Measurements from ENCODE around the gene SPTLC3.

The SPTLC3 gene

DNA sequence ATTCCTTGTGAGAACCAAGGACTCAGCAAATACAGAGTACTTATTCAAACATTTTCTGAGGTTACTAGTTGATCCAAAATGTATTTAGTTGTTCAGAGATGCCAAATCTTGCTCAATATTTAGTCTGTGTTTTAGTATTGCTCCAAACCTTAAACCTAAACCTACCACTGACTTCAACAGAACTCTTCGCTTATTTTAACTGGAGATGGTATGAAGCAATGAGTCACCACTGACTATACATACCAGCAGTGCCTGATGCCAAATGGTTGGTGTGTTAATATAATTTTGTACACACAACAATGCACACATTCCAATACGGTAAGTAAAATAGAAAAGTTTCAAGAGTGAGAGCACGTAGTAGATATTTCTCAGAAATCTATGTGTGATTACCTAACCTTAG lies 1.9 kb upstream of the SPTLC3 start:
- no peak overlapping the region for H3K4me3 ChIP-seq (ENCODE audit: low read length)
- peak; percentile 54 for DNase-seq (ENCODE audit: low read depth)
- no peak for TF ChIP-seq CTCF (conservative IDR thresholded peaks at IDR 0.05; ENCODE audit: low read length)

DNA sequence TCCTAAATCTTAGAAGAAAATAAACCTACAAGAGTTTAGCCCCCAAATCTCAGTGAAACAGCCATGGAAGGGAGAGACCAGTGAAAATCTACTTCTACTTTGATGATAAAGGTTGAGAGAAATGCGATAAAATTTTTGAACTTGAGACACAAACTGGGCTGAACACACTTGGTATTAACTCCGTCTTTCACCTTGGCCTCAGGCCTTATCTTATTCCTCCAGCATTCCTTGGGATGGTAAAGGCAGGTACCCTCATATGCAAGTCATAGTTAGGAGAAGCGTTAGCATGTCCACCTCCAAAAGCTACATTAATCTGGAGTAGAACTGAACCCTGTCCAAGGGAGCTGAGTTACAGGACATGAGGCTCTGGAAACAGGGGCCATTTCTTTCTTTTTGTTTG lies 1.2 kb upstream of the SPTLC3 start:
- no peak for DNase-seq (ENCODE audit: low read depth)
- H3K4me3 ChIP-seq (ENCODE audit: low read length) = no peak overlapping the region
- TF ChIP-seq CTCF (conservative IDR thresholded peaks at IDR 0.05; ENCODE audit: low read length) = no peak

DNA sequence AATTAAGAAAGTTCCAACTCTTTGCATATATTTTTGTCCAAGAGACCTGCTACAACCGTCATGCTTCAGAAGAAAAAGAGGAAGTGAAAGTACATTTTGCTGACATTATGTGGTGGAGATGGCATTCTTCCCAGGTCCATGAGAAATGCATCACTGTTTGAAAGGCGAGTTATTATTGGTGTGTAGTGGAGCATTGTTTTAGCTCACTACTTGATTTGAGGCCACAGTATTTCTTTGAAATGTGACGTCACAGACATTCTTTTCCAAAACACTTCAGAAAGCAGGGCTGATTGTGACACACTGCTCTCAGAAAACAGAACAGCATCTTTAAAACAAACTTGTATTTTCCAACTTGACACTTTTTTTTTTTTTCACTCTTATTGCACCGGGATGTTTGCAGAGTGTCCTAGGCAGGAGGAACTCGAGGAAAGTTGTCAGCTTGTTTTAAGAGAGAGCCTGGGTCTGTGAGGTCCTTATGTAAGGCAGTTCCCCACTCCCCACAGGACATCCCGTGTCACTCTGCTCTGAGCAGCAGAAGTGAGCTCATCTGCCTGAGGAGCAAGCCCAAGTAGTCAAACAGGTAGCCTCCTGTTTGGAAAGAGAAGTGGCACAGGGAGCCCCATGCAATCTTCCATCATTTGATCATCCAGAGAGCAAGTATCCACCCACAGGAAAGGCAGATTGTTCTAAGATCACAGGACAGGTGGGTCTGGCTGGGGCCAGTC lies 1.1 kb downstream of the SPTLC3 start:
- H3K4me3 ChIP-seq (ENCODE audit: low read length) = peak overlapping the region; percentile 55
- peak; percentile 92 for DNase-seq (ENCODE audit: low read depth)
- no peak for TF ChIP-seq CTCF (conservative IDR thresholded peaks at IDR 0.05; ENCODE audit: low read length)

GRCh38 chr20:13012886-13013285 lies 4.1 kb downstream of the SPTLC3 start:
- H3K4me3 ChIP-seq (ENCODE audit: low read length) = no peak overlapping the region
- TF ChIP-seq CTCF (conservative IDR thresholded peaks at IDR 0.05; ENCODE audit: low read length) = no peak
- no peak for DNase-seq (ENCODE audit: low read depth)

- peak; percentile 66 for DNase-seq (ENCODE audit: low read depth)
- no peak for TF ChIP-seq CTCF (conservative IDR thresholded peaks at IDR 0.05; ENCODE audit: low read length)
- no peak overlapping the region for H3K4me3 ChIP-seq (ENCODE audit: low read length)
These were observed 4.6 kb downstream of the SPTLC3 start for GRCh38 chr20:13013411-13013810.

DNA sequence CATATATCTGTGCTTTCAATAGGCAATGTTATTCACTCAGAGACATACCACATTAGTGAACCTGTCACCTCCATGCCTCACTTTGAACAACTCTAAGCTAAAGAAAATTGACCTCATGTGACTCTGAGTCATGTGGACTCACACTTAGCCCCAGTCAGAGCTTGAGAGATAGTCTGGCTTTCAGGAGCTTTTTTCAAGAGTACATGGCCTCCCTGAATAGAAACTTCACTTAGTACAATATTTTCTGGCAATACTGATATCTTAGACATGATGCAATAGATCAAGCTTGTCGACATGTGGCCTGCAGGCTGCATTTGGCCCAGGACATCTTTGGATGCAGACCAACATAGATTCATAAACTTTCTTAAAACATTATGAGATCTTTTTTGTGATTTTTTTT lies 8.5 kb downstream of the SPTLC3 start:
- no peak overlapping the region for H3K4me3 ChIP-seq (ENCODE audit: low read length)
- no peak for TF ChIP-seq CTCF (conservative IDR thresholded peaks at IDR 0.05; ENCODE audit: low read length)

DNA sequence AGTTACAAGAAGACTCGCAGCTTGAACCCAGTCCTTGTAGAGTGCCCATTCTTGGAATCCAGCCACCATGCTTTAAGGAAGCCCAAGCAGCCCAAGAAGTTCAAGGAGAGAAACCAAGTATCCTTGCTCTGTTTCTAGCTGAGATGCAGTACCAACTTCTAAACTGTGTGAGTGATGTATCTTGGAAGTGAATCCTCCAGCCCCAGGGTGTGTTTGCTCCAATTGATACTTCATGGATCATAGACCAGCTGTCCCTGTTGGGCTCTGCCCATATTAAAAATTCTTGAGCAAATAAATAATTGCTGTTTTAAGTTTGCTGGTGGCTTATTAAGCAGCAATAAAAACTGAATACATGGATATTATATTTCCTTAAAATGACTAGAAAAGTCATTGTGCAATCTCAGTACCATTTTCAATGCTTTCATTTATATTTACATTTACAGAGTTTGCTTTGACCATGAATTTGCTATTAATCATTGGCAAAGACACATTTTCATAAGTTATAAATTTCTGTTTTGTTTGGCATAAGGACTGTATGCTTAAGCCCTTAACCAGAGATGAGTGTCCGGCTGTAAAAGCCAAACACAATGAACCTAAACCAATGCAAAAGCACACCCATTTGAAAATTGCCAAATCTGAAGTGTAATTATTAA lies 9.2 kb downstream of the SPTLC3 start:
- no peak for DNase-seq (ENCODE audit: low read depth)
- H3K4me3 ChIP-seq (ENCODE audit: low read length) = no peak overlapping the region
- TF ChIP-seq CTCF (conservative IDR thresholded peaks at IDR 0.05; ENCODE audit: low read length) = no peak

More for the DNA sequence above, 8.5 kb downstream of the SPTLC3 start:
- peak; percentile 19 for DNase-seq (ENCODE audit: low read depth)
